Brain pericyte (primary cell): ENCODE measurements around the gene LTBP2.
A peak's percentile ranks its signal among the peaks of the same experiment; 100 is the strongest.

Experiments used
- DNase-seq: peaks from one replicate; pipeline ENCODE4 v3.0.0-alpha.2; 2012; ENCODE audit warnings: low read depth, low spot score

The LTBP2 gene

GRCh38 chr14:74612350-74613021, 449 bp upstream of the LTBP2 start:
- no peak for DNase-seq

- no peak for DNase-seq
Observed at GRCh38 chr14:74610866-74611649, 979 bp downstream of the LTBP2 start.

GRCh38 chr14:74610199-74610865, 1.7 kb downstream of the LTBP2 start:
- DNase-seq, result no peak

GRCh38 chr14:74609721-74610120, 2.3 kb downstream of the LTBP2 start:
- DNase-seq, result no peak

GRCh38 chr14:74608959-74609611, 3.0 kb downstream of the LTBP2 start:
- DNase-seq, result peak; percentile 69

GRCh38 chr14:74606727-74607126, 5.3 kb downstream of the LTBP2 start:
- DNase-seq, result no peak

- no peak for DNase-seq
Observed at GRCh38 chr14:74605531-74606223, 6.4 kb downstream of the LTBP2 start.

GRCh38 chr14:74604911-74605310, 7.1 kb downstream of the LTBP2 start:
- DNase-seq, result no peak

GRCh38 chr14:74604157-74604556, 7.9 kb downstream of the LTBP2 start:
- no peak for DNase-seq

GRCh38 chr14:74601982-74602381, 10.1 kb downstream of the LTBP2 start:
- DNase-seq, result no peak

- DNase-seq, result no peak
Observed at GRCh38 chr14:74599946-74600345, 12.1 kb downstream of the LTBP2 start.

GRCh38 chr14:74599321-74599761, 12.7 kb downstream of the LTBP2 start:
- no peak for DNase-seq

- DNase-seq, result peak; percentile 65
Observed at GRCh38 chr14:74596741-74597450, 15.1 kb downstream of the LTBP2 start.

GRCh38 chr14:74595006-74595735, 16.9 kb downstream of the LTBP2 start:
- DNase-seq, result no peak

GRCh38 chr14:74594606-74595005, 17.4 kb downstream of the LTBP2 start:
- no peak for DNase-seq

- no peak for DNase-seq
Observed at GRCh38 chr14:74594029-74594428, 18.0 kb downstream of the LTBP2 start.

- DNase-seq, result no peak
Observed at GRCh38 chr14:74593241-74593953, 18.6 kb downstream of the LTBP2 start.

GRCh38 chr14:74592476-74593201, 19.4 kb downstream of the LTBP2 start:
- no peak for DNase-seq

GRCh38 chr14:74591899-74592298, 20.1 kb downstream of the LTBP2 start:
- DNase-seq, result no peak
